A549 (cell line): ENCODE measurements around the gene RHOD. TPM values are rescaled to one million over a fixed set of nuclear protein-coding genes. Genes with fewer than 3 reads are reported as not detected.
A peak's percentile ranks its signal among the peaks of the same experiment; 100 is the strongest.

Source experiments
- ATAC-seq, 2 experiments: fragments of 200-7000 bp in 1 of 2; fragments of >200 bp in 1 of 2; cut with Nextera tagmentation in 1 of 2; cut with Tn5 transposase in 1 of 2; 3 replicates each; pipeline versions ENCODE4 v1.8.0 to v1.9.1; 2018 to 2020; ENCODE audit warnings: mild to moderate bottlenecking in 1 of 2, moderate library complexity in 1 of 2
- CTCF ChIA-PET: fragments of 300-600 bp; sonication (Branson Sonifier 250); formaldehyde crosslinking; extraction: SDS; loops from one replicate; lab custom pipeline; 2021; ENCODE audit warnings: antibody characterized with exemption, inconsistent platforms; lab: Yijun Ruan, JAX
- POLR2A ChIA-PET: fragments of 350-600 bp; formaldehyde crosslinking; extraction: SDS; loops from one replicate; lab custom pipeline; 2021; ENCODE audit warnings: antibody characterized with exemption, inconsistent platforms; lab: Yijun Ruan, JAX
- DNase-seq, 2 experiments: peaks; one replicate each; pipeline versions ENCODE4 v3.0.0 to v3.0.0-alpha.2; 2011 to 2016; ENCODE audit warnings: low read depth in 1 of 2, low spot score in 1 of 2
- FAIRE-seq: peaks from 2 replicates; lab custom pipeline; 2011; peaks lifted over from hg19 to GRCh38; lab: Jason Lieb, UNC
- H3K27ac ChIP-seq, 2 experiments: fragments of >200 bp; sonication (Bioruptor Twin); formaldehyde crosslinking; 3 replicates each; pipeline ENCODE4 v1.5.1; 2016 to 2017
- H3K4me1 ChIP-seq: fragments of >200 bp; sonication (Bioruptor Twin); formaldehyde crosslinking; 3 replicates; pipeline ENCODE4 v1.6.1; 2016
- H3K4me2 ChIP-seq: fragments of >200 bp; sonication (Bioruptor Twin); formaldehyde crosslinking; 3 replicates; pipeline ENCODE4 v1.6.1; 2016
- H3K4me3 ChIP-seq: fragments of >200 bp; sonication (Bioruptor Twin); formaldehyde crosslinking; 3 replicates; pipeline ENCODE4 v1.5.1; 2016
- H3K9me3 ChIP-seq: fragments of >200 bp; sonication (Bioruptor Twin); formaldehyde crosslinking; 3 replicates; pipeline ENCODE4 v1.6.1; 2016
- BCL3 ChIP-seq: fragments of >200 bp; sonication (Bioruptor Twin); formaldehyde crosslinking; IDR thresholded peaks from 3 replicates; pipeline ENCODE4 v1.6.1; 2016
- E2F6 ChIP-seq: IDR thresholded peaks from 2 replicates; pipeline ENCODE4 v1.6.1; 2012; ENCODE audit warnings: low read depth, borderline replicate concordance
- EHMT2 ChIP-seq: fragments of 200-600 bp; sonication (generic); IDR thresholded peaks from 2 replicates; pipeline ENCODE4 v1.6.1; 2016; ENCODE audit warnings: antibody characterized with exemption, low read depth, mild to moderate bottlenecking, moderate library complexity
- EP300 ChIP-seq, 2 experiments: fragments of >200 bp; sonication (Bioruptor Twin); formaldehyde crosslinking; IDR thresholded peaks; 2 replicates in 1 of 2; 3 replicates in 1 of 2; pipeline ENCODE4 v1.6.1; 2016 to 2017
- ESRRA ChIP-seq: fragments of 150-350 bp; IDR thresholded peaks from 2 replicates; pipeline ENCODE4 v1.6.1; 2014; ENCODE audit warnings: mild to moderate bottlenecking, low read length, borderline replicate concordance
- FOSB ChIP-seq: fragments of 250-450 bp; sonication (Bioruptor Pico); IDR thresholded peaks from 2 replicates; pipeline ENCODE4 v1.5.0; 2020; ENCODE audit warnings: mild to moderate bottlenecking, moderate library complexity
- HOXB13 ChIP-seq: fragments of 250-450 bp; sonication (Bioruptor Pico); IDR thresholded peaks from 2 replicates; pipeline ENCODE4 v1.5.0; 2020; ENCODE audit warnings: low read depth, mild to moderate bottlenecking, moderate library complexity
- HOXB5 ChIP-seq: fragments of 250-450 bp; sonication (Bioruptor Pico); IDR thresholded peaks from 2 replicates; pipeline ENCODE4 v1.5.0; 2020; ENCODE audit warnings: mild to moderate bottlenecking, moderate library complexity
- JUNB ChIP-seq: fragments of >200 bp; sonication (Bioruptor Twin); formaldehyde crosslinking; IDR thresholded peaks from 2 replicates; pipeline ENCODE4 v1.6.1; 2016
- MAX ChIP-seq: IDR thresholded peaks from 2 replicates; pipeline ENCODE4 v1.6.1; 2012
- MAZ ChIP-seq: fragments of 150-350 bp; IDR thresholded peaks from 2 replicates; pipeline ENCODE4 v1.6.1; 2014; ENCODE audit warnings: antibody characterized with exemption, low read depth, low read length, borderline replicate concordance
- MYC ChIP-seq: IDR thresholded peaks from 2 replicates; pipeline ENCODE4 v1.6.1; 2012; ENCODE audit warnings: mild to moderate bottlenecking, inconsistent platforms, low read length, improper control_type of control experiment, borderline replicate concordance
- NFE2L2 ChIP-seq: fragments of 150-350 bp; conservative IDR thresholded peaks from 2 replicates; pipeline ENCODE4 v1.6.1; 2014; ENCODE audit warnings: low read length
- POLR2AphosphoS2 ChIP-seq: conservative IDR thresholded peaks from 2 replicates; pipeline ENCODE4 v1.6.1; 2012; ENCODE audit warnings: low read length, improper control_type of control experiment, inconsistent platforms
- SMC3 ChIP-seq: fragments of >200 bp; sonication (Bioruptor Twin); formaldehyde crosslinking; IDR thresholded peaks from 3 replicates; pipeline ENCODE4 v1.6.1; 2018; ENCODE audit warnings: inconsistent platforms
- SREBF2 ChIP-seq: fragments of 450-650 bp; IDR thresholded peaks from 2 replicates; pipeline ENCODE4 v1.6.1; 2014; ENCODE audit warnings: mild to moderate bottlenecking, moderate library complexity
- ZC3H11A ChIP-seq: fragments of 450-650 bp; IDR thresholded peaks from 2 replicates; pipeline ENCODE4 v1.6.1; 2014; ENCODE audit warnings: antibody characterized with exemption, mild to moderate bottlenecking
- ZFP36 ChIP-seq: fragments of 450-650 bp; IDR thresholded peaks from 2 replicates; pipeline ENCODE4 v1.6.1; 2014; ENCODE audit warnings: borderline replicate concordance; ENCODE audit not compliant: partially characterized antibody
- ZSCAN20 ChIP-seq: fragments of 250-450 bp; sonication (Bioruptor Pico); IDR thresholded peaks from 2 replicates; pipeline ENCODE4 v1.8.0; 2022; ENCODE audit warnings: mild to moderate bottlenecking, moderate library complexity
- WGBS: methylation state at CpG from one replicate; pipeline ENCODE4 v1.1.6; 2017; ENCODE audit errors: missing lambda C conversion rate; 5-methylcytosine and 5-hydroxymethylcytosine counted together
- polyA plus RNA-seq, 4 experiments: library from polyadenylated mRNA; depleted of rRNA in 3 of 4; stranded (reverse); fragments of >200 nt; fragmentation: RNase III in 1 of 4; extraction: RNeasy Plus Mini Kit Qiagen cat#74134 plus additional on column Dnase treatment in 1 of 4; gene quantifications; 2 replicates in 3 of 4; 3 replicates in 1 of 4; pipeline ENCODE4 v1.2.3, GENCODE V29; 2011 to 2017

Gene RHOD
- polyA plus RNA-seq, 2 of the 4 experiments (the other 2 are of a cell fraction), result 13.6 to 33.2 TPM

- TF ChIP-seq HOXB5 (CRISPR knock-in tag) (no peak), MAX (no peak), ZSCAN20 (CRISPR knock-in tag) (no peak), MYC (no peak), SREBF2 (no peak), POLR2AphosphoS2 (no peak), MAZ (no peak), SMC3 (no peak), ESRRA (no peak), HOXB13 (no peak), E2F6 (no peak), EHMT2 (no peak), FOSB (CRISPR knock-in tag) (no peak), BCL3 (no peak), JUNB (no peak), ZC3H11A (no peak), NFE2L2 (no peak), EP300 (IDR thresholded peaks at IDR 0.05) (no peak), ZFP36 (no peak)
- ATAC-seq (peak; percentile 34 to 73), DNase-seq (peak; percentile 19 to 48), FAIRE-seq (no peak)
- under 1% methylated on average over 23 of the region's 61 CpGs for WGBS
- Histone ChIP-seq H3K4me2 (peak overlapping the region; percentile 91), H3K27ac (peak overlapping the region; percentile 95 to 99), H3K9me3 (no peaks in the 10 kb centered on the region), H3K4me3 (peak overlapping the region; percentile 86), H3K4me1 (peaks cover 31% of the 10 kb centered on the region)
- ChIA-PET CTCF (interaction anchor here (0.6 to 4.2 kb wide), 19 partner anchors 14 to 257 kb away, joined by 3 to 17 read pairs (median 4); no protein-coding TSS in a partner anchor), POLR2A (interaction anchor here (0.6 to 1.7 kb wide), 6 partner anchors 9 to 254 kb away, joined by 3 to 4 read pairs (median 3); partner anchors contain the start of gene CLCF1)
These were observed 63.1 kb downstream of the RHOD start for GRCh38 chr11:67119585-67120391.

- FAIRE-seq, result no peak
These were observed 63.8 kb downstream of the RHOD start for GRCh38 chr11:67120456-67120855.

More at GRCh38 chr11:67120456-67120855, 63.8 kb downstream of the RHOD start:
- Histone ChIP-seq H3K27ac (peak overlapping the region; percentile 95 to 99), H3K4me3 (peak overlapping the region; percentile 86), H3K4me1 (peaks cover 26% of the 10 kb centered on the region), H3K9me3 (no peaks in the 10 kb centered on the region), H3K4me2 (peak overlapping the region; percentile 91)
- ChIA-PET CTCF (interaction anchor here (0.6 to 2.0 kb wide), 2 partner anchors 22 to 50 kb away, joined by 3 to 7 read pairs; no protein-coding TSS in a partner anchor), POLR2A (interaction anchor here (1.7 kb wide), 1 partner anchor 119 kb away, joined by 4 read pairs; no protein-coding TSS in a partner anchor)
- no peak for ATAC-seq
- 2% methylated on average over 12 of the region's 12 CpGs for WGBS
- DNase-seq, result no peak
- 0 out of 2 replicates have a peak, but pooled peaks have one; percentile 4 for TF ChIP-seq ZC3H11A
- TF ChIP-seq MAX, result no peak
- TF ChIP-seq SMC3, result no peak
